ENCODE data around the gene DHRS12. TPM values are rescaled to one million over a fixed set of nuclear protein-coding genes. Genes with fewer than 3 reads are reported as not detected.
A peak's percentile ranks its signal among the peaks of the same experiment; 100 is the strongest.

DHRS12 gene
- total RNA-seq, 1 experiment from 2014 or later: 6.9 TPM

GRCh38 chr13:51772781-51773180 lies 31.2 kb downstream of the DHRS12 start:
- no peak for DNase-seq
- no peaks in the 10 kb centered on the region for H3K9me3 ChIP-seq (ENCODE audit: insufficient read depth, low read depth)
- no peaks in the 10 kb centered on the region for H3K9me2 ChIP-seq (ENCODE audit: insufficient read depth)
- ChIA-PET POLR2A (ENCODE audit: unreplicated experiment) (no interaction called here), CTCF (interaction anchor here (0.6 kb wide), 1 partner anchor 23 kb away, joined by 3 read pairs; no protein-coding TSS in a partner anchor)
- H3K4me3 ChIP-seq: no peak overlapping the region
- BruUV-seq (replicated peaks): TSS peak; percentile 22
- intact Hi-C loops (cut with micrococcal nuclease; ENCODE audit: unreplicated experiment): no loop called here
- H3K27ac ChIP-seq: no peak overlapping the region
- no peaks in the 10 kb centered on the region for H3K79me2 ChIP-seq (ENCODE audit: low read depth)
- no peak overlapping the region for H3K4me2 ChIP-seq
- no peaks in the 10 kb centered on the region for H4K20me1 ChIP-seq (ENCODE audit: insufficient read depth)
- no peaks in the 10 kb centered on the region for H3F3A ChIP-seq (ENCODE audit: insufficient read depth, low read depth)
- H3K4me1 ChIP-seq (replicated peaks; ENCODE audit: insufficient read depth): no peaks in the 10 kb centered on the region
- H2AFZ ChIP-seq: no peak overlapping the region
- TF ChIP-seq CTCF (conservative IDR thresholded peaks at IDR 0.05): no peak
- TF ChIP-seq EZH2 (IDR thresholded peaks at IDR 0.05; ENCODE audit: low read depth): no peak
- no peaks in the 10 kb centered on the region for H3K27me3 ChIP-seq (ENCODE audit: insufficient read depth, low read depth)
- H3K36me3 ChIP-seq (ENCODE audit: low read depth): no peaks in the 10 kb centered on the region

- no peak overlapping the region for H3K27ac ChIP-seq
- TF ChIP-seq EZH2 (IDR thresholded peaks at IDR 0.05; ENCODE audit: low read depth): no peak
- TF ChIP-seq CTCF (conservative IDR thresholded peaks at IDR 0.05): no peak
- H3K4me1 ChIP-seq (replicated peaks; ENCODE audit: insufficient read depth): no peaks in the 10 kb centered on the region
- intact Hi-C loops (cut with micrococcal nuclease; ENCODE audit: unreplicated experiment): no loop called here
- ChIA-PET POLR2A (ENCODE audit: unreplicated experiment) (no interaction called here), CTCF (interaction anchor here (0.6 kb wide), 1 partner anchor 22 kb away, joined by 3 read pairs; no protein-coding TSS in a partner anchor)
- no peak for DNase-seq
- no peaks in the 10 kb centered on the region for H4K20me1 ChIP-seq (ENCODE audit: insufficient read depth)
- no peak overlapping the region for H3K4me2 ChIP-seq
- H3K79me2 ChIP-seq (ENCODE audit: low read depth): no peaks in the 10 kb centered on the region
- no peaks in the 10 kb centered on the region for H3K36me3 ChIP-seq (ENCODE audit: low read depth)
- no TSS peak for BruUV-seq (replicated peaks)
- no peaks in the 10 kb centered on the region for H3F3A ChIP-seq (ENCODE audit: insufficient read depth, low read depth)
- no peaks in the 10 kb centered on the region for H3K27me3 ChIP-seq (ENCODE audit: insufficient read depth, low read depth)
- no peaks in the 10 kb centered on the region for H3K9me3 ChIP-seq (ENCODE audit: insufficient read depth, low read depth)
- H3K9me2 ChIP-seq (ENCODE audit: insufficient read depth): no peaks in the 10 kb centered on the region
- no peak overlapping the region for H3K4me3 ChIP-seq
- H2AFZ ChIP-seq: no peak overlapping the region
These were observed 31.9 kb downstream of the DHRS12 start for GRCh38 chr13:51772105-51772455.

- Histone ChIP-seq H3K4me3 (no peak overlapping the region), H4K20me1 (ENCODE audit: insufficient read depth) (no peaks in the 10 kb centered on the region), H3K9me3 (ENCODE audit: insufficient read depth, low read depth) (no peaks in the 10 kb centered on the region), H3F3A (ENCODE audit: insufficient read depth, low read depth) (no peaks in the 10 kb centered on the region), H2AFZ (no peak overlapping the region), H3K27ac (no peak overlapping the region), H3K4me1 (replicated peaks; ENCODE audit: insufficient read depth) (no peaks in the 10 kb centered on the region), H3K79me2 (ENCODE audit: low read depth) (no peaks in the 10 kb centered on the region), H3K27me3 (ENCODE audit: insufficient read depth, low read depth) (no peaks in the 10 kb centered on the region), H3K36me3 (ENCODE audit: low read depth) (no peaks in the 10 kb centered on the region), H3K9me2 (ENCODE audit: insufficient read depth) (no peaks in the 10 kb centered on the region), H3K4me2 (no peak overlapping the region)
- ChIA-PET POLR2A (ENCODE audit: unreplicated experiment) (no interaction called here), CTCF (no interaction called here)
- no peak for DNase-seq
- intact Hi-C loops (cut with micrococcal nuclease; ENCODE audit: unreplicated experiment): no loop called here
- BruUV-seq (replicated peaks): no TSS peak
- no peak for TF ChIP-seq CTCF (conservative IDR thresholded peaks at IDR 0.05)
- no peak for TF ChIP-seq EZH2 (IDR thresholded peaks at IDR 0.05; ENCODE audit: low read depth)
These were observed 32.4 kb downstream of the DHRS12 start for GRCh38 chr13:51771418-51772104.

All from PC-9 (cell line).